ENCODE results near the gene GPR146. TPM values are rescaled to one million over a fixed set of nuclear protein-coding genes. Genes with fewer than 3 reads are reported as not detected.

The GPR146 gene
- total RNA-seq, 2 experiments from 2014 or later, result 5.6 to 8.5 TPM

DNA sequence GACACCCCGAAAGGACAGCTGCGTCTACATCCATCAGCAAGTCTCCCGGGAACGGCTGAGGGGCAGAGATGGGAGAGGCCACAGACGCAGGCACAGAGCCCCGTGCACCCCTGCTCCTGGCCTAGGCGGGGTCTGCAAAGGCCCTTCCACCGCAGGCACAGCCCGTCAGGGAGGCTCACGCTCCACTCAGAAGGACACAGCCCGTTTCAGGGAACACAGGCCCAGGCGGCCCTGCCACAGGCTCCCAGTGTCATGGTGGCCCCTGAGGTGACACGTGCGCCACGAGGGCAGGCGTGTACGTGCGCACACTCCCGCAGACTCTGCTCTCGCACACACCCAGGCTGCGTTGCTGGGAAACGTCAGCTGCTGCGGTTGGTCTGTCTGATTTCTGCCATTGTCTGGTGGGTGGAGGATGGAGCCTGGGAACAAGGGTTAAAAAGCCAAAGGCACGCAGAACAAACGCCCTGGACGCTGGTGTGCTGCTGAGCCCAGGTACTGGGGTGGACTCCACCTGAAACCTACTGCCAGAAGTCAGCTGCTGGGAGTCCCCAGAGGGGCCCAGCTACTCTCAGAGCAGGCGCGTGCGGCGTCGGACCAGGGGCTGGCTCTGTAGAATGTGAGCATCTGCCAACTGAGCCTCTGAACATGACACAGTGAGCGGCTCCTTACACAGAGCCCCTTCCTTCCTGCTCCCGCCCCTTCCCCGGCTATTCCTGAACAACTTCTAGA is 56.7 kb downstream of the GPR146 start:
- intact Hi-C loops (cut with micrococcal nuclease), result no loop called here
- Mint-ChIP-seq H3K4me3 (no peak overlapping the region), H3K27me3 (no peaks in the 10 kb centered on the region), H3K9me3 (no peaks in the 10 kb centered on the region), H3K27ac (no peak overlapping the region), H3K4me1 (ENCODE audit: low read depth) (peaks cover 20% of the 10 kb centered on the region), H3K36me3 (ENCODE audit: low read depth) (peaks cover 12% of the 10 kb centered on the region)
- ChIA-PET CTCF (interaction anchor here (0.9 to 3.9 kb wide), 2 partner anchors 14 to 108 kb away, joined by 3 to 12 read pairs; no protein-coding TSS in a partner anchor), POLR2A (no interaction called here)
- no peak for TF ChIP-seq CTCF (IDR thresholded peaks at IDR 0.05)
- DNase-seq (no peak), ATAC-seq (no peak)

DNA sequence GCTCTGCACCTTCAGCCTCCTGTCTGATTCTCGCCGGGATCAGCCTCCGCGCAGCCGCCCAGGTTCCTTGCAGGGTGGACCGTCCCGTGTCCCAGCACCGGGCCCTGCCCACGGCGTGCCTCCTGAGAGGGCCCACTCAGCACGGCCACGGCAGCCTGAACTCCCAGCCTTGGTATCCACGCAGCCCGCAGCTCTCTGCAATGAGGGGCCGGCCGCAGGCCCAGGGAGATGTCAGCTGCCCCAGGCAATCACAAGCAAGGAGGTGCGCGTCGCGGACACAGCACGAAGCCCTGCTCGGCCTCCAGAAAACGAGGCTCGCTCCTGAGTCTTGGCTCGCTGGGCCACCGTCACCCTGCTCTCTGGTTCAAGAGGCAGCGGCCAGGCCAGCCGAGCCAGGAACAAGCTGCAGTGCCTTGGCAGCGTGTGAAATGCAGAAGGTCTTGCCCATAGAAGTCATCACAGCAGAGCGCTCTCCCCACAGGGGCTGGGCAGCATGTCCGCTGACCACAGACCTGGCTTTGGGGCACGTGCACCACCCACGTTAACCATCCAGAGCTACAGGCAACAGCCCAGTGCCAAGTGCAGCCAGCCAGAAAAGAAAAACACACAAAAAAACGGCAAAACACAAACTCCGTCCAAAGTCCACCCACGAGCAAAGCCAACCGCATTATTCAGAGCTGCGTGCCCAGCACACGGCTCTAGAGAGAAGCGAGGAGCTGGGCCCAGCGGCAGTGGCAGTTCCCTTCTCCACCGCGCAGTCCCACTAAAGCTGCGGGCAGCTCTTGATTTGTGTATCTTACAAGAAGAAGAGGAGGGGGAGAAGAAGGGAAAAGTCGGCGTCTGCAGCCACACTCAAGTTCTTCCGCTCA is 57.5 kb downstream of the GPR146 start:
- no peaks in the 10 kb centered on the region for H3K9me3 Mint-ChIP-seq

GRCh38 chr7:1103009-1103788 is 58.9 kb downstream of the GPR146 start:
- POLR2A ChIA-PET, result interaction anchor here (1.2 to 1.3 kb wide), 3 partner anchors 11 to 181 kb away, joined by 3 to 5 read pairs (median 3); a partner anchor contains a TSS
- no peaks in the 10 kb centered on the region for H3K27me3 Mint-ChIP-seq

More for the DNA sequence above, 57.5 kb downstream of the GPR146 start:
- ChIA-PET POLR2A (no interaction called here), CTCF (interaction anchor here (0.8 to 3.9 kb wide), 3 partner anchors 14 to 108 kb away, joined by 3 to 12 read pairs (median 3); no protein-coding TSS in a partner anchor)
- Mint-ChIP-seq H3K27ac (no peak overlapping the region), H3K4me1 (ENCODE audit: low read depth) (peaks cover 20% of the 10 kb centered on the region), H3K4me3 (no peak overlapping the region), H3K36me3 (ENCODE audit: low read depth) (peaks cover 12% of the 10 kb centered on the region), H3K27me3 (no peaks in the 10 kb centered on the region)
- DNase-seq (no peak), ATAC-seq (no peak)
- intact Hi-C loops (cut with micrococcal nuclease), result no loop called here
- TF ChIP-seq CTCF (IDR thresholded peaks at IDR 0.05), result no peak

More at GRCh38 chr7:1103009-1103788, 58.9 kb downstream of the GPR146 start:
- DNase-seq (peak; percentile 60), ATAC-seq (peak; percentile 85)
- H3K9me3 Mint-ChIP-seq, result no peaks in the 10 kb centered on the region
- peaks cover 3% of the 10 kb centered on the region for H3K36me3 Mint-ChIP-seq (ENCODE audit: low read depth)
- TF ChIP-seq CTCF (IDR thresholded peaks at IDR 0.05), result no peak
- intact Hi-C loops (cut with micrococcal nuclease), result no loop called here
- CTCF ChIA-PET, result interaction anchor here (1.1 to 3.9 kb wide), 3 partner anchors 17 to 110 kb away, joined by 3 to 12 read pairs (median 4); no protein-coding TSS in a partner anchor
- H3K4me1 Mint-ChIP-seq (ENCODE audit: low read depth), result peaks cover 20% of the 10 kb centered on the region
- peak overlapping the region; percentile 43 for H3K4me3 Mint-ChIP-seq
- H3K27ac Mint-ChIP-seq, result peak overlapping the region; percentile 77

Data from activated CD8-positive, alpha-beta T cell treated with anti-CD3 and anti-CD28 coated beads for 36 hours (primary cell).